ENCODE results near the gene SPATA17. TPM values are rescaled to one million over a fixed set of nuclear protein-coding genes. Genes with fewer than 3 reads are reported as not detected.

SPATA17 gene
- total RNA-seq, 4 donors from 2014 or later = 0.07 to 0.49 TPM; not detected in 2

- no peaks in the 10 kb centered on the region for H3K9me3 ChIP-seq
- H3K27me3 ChIP-seq = no peaks in the 10 kb centered on the region
- no peaks in the 10 kb centered on the region for H3K36me3 ChIP-seq
- intact Hi-C loops (cut with DNase I; ENCODE audit: low total_unique reads) = no loop called here
- DNase-seq = no peak
- H3K27ac ChIP-seq = no peak overlapping the region
- no peak overlapping the region for H3K4me3 ChIP-seq
- ATAC-seq = no peak
- in situ Hi-C loops (cut with MboI; ENCODE audit: low sequenced_read_pairs in 4 of 4) = no loop called here
- no peaks in the 10 kb centered on the region for H3K4me1 ChIP-seq
- TF ChIP-seq CTCF (IDR thresholded peaks at IDR 0.05 in 4 of 5, conservative IDR thresholded peaks at IDR 0.05 in 1 of 5) (no peak), POLR2A (IDR thresholded peaks at IDR 0.05) (no peak)
Measured at GRCh38 chr1:217910791-217911320, 279.7 kb downstream of the SPATA17 start.

- no peak overlapping the region for H3K4me3 ChIP-seq
- in situ Hi-C loops (cut with MboI; ENCODE audit: low sequenced_read_pairs in 4 of 4) = no loop called here
- intact Hi-C loops (cut with DNase I; ENCODE audit: low total_unique reads) = no loop called here
- no peaks in the 10 kb centered on the region for H3K27me3 ChIP-seq
- no peaks in the 10 kb centered on the region for H3K36me3 ChIP-seq
- ATAC-seq = no peak
- TF ChIP-seq POLR2A (IDR thresholded peaks at IDR 0.05) = no peak
- no peak for TF ChIP-seq CTCF (IDR thresholded peaks at IDR 0.05 in 4 of 5, conservative IDR thresholded peaks at IDR 0.05 in 1 of 5)
- H3K27ac ChIP-seq = no peak overlapping the region
- no peak for DNase-seq
- H3K9me3 ChIP-seq = no peaks in the 10 kb centered on the region
- no peaks in the 10 kb centered on the region for H3K4me1 ChIP-seq
Measured at GRCh38 chr1:217911908-217912307, 280.8 kb downstream of the SPATA17 start.

DNA sequence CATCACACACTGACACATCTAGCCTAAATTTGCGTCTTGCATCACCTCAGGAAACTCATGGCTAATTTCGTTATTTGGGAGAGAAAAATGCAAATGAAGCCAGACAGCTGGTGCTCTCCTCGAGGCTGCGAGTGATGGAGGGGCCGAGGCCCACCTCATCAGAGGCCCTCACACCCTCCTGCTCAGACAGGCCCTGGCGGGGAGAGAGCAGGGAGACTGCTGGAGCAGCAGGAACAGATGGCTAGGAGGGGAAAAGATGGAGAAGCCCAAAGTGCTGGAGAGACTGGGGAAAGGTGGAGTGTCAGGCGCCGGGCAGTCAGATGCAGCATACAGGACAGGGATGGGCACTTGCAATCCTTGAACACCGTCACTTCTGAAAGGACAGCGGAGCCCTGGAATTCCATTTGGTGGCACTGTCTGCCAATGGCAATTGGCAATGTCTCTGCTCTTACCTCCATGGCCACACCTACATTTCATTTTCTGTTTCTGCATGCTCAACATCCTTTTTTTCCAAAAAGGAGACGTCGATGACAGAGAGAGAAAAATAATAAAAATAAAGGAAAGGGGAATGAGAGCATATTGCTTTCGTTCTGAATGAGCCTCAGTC, 286.2 kb downstream of the SPATA17 start:
- TF ChIP-seq POLR2A (IDR thresholded peaks at IDR 0.05) = no peak
- Histone ChIP-seq H3K4me1 (no peaks in the 10 kb centered on the region), H3K27ac (no peak overlapping the region), H3K9me3 (no peaks in the 10 kb centered on the region), H3K4me3 (no peak overlapping the region), H3K27me3 (no peaks in the 10 kb centered on the region), H3K36me3 (no peaks in the 10 kb centered on the region)
- no peak for DNase-seq
- in situ Hi-C loops (cut with MboI; ENCODE audit: low sequenced_read_pairs in 4 of 4) = no loop called here
- intact Hi-C loops (cut with DNase I; ENCODE audit: low total_unique reads) = no loop called here
- no peak for ATAC-seq

- Histone ChIP-seq H3K4me1 (no peaks in the 10 kb centered on the region), H3K9me3 (no peaks in the 10 kb centered on the region), H3K27ac (no peak overlapping the region), H3K4me3 (no peak overlapping the region), H3K27me3 (peaks cover 0 to 4% (median 4%) of the 10 kb centered on the region in 3 donors), H3K36me3 (no peaks in the 10 kb centered on the region)
- in situ Hi-C loops (cut with MboI; ENCODE audit: low sequenced_read_pairs in 4 of 4) = no loop called here
- intact Hi-C loops (cut with DNase I; ENCODE audit: low total_unique reads) = no loop called here
- ATAC-seq (no peak), DNase-seq (no peak)
- TF ChIP-seq POLR2A (IDR thresholded peaks at IDR 0.05) (no peak), CTCF (IDR thresholded peaks at IDR 0.05 in 4 of 5, conservative IDR thresholded peaks at IDR 0.05 in 1 of 5) (no peak)
Measured at GRCh38 chr1:217919683-217920388, 288.7 kb downstream of the SPATA17 start.

Other genes with a start within 250 kb of the SPATA17 start
- gene GPATCH2, start 254 bp upstream of the SPATA17 start, total RNA-seq = 1 to 10 TPM; 3.6 to 9.3 (median 6.9) TPM